AG04450 (cell line): ENCODE measurements around the gene COL8A2. TPM values are rescaled to one million over a fixed set of nuclear protein-coding genes. Genes with fewer than 3 reads are reported as not detected.

ENCODE experiments used
- CTCF ChIA-PET: fragments of 300-600, 350-600 bp; formaldehyde crosslinking; extraction: SDS; loops from one replicate; lab custom pipeline; 2022; ENCODE audit warnings: antibody characterized with exemption, inconsistent platforms; lab: Charles Lee
- POLR2A ChIA-PET: fragments of 350-600 bp; formaldehyde crosslinking; extraction: SDS; loops from one replicate; lab custom pipeline; 2021; ENCODE audit warnings: antibody characterized with exemption, inconsistent platforms; lab: Yijun Ruan, JAX
- DNase-seq: peaks from one replicate; pipeline ENCODE4 v3.0.0-alpha.2; 2011; ENCODE audit warnings: low read depth, low spot score
- H3K27ac ChIP-seq: one replicate; pipeline ENCODE4 v1.5.1; 2012; ENCODE audit warnings: low read depth, low read length, control low read depth
- H3K27me3 ChIP-seq: one replicate; pipeline ENCODE4 v1.6.0; 2012; ENCODE audit warnings: low read length; ENCODE audit not compliant: control insufficient read depth, insufficient read depth
- H3K4me3 ChIP-seq: 2 replicates; pipeline ENCODE4 v1.5.1; 2011; ENCODE audit warnings: mild to moderate bottlenecking, low read depth, low read length, control low read depth
- H3K9me3 ChIP-seq: 2 replicates; pipeline ENCODE4 v1.5.1; 2012; ENCODE audit warnings: low read length; ENCODE audit not compliant: control insufficient read depth, insufficient read depth
- polyA plus RNA-seq: library from polyadenylated mRNA; depleted of rRNA; stranded (reverse); fragments of >200 nt; gene quantifications from 2 replicates; pipeline ENCODE4 v1.2.3, GENCODE V29; 2011
- TF ChIP-seq, protein P1 (sequence below): IDR thresholded peaks from 2 replicates; pipeline ENCODE4 v1.5.1; 2011; ENCODE audit warnings: low read depth, low read length, control low read depth, inconsistent platforms

Gene COL8A2
- polyA plus RNA-seq, 1 experiment = 1.5 TPM

DNA sequence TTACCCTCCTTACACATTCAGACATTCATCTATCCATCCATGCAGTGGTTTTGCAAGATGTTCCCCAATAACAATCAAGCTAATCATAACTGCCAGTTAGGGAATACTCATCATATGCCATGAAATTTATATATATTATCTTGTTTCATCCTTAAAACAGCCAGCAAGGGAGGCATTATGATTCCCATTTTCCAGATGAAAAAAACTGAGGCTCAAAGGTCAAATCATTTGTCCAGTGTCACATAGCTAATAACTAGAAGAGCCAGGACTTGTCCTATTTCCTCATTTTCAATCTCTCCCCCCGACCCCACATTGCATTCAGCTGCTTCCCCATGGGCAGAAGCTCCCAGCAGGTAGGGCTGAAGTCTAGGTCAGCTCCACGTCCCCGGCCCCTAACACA is 7.0 kb upstream of the COL8A2 start:
- H3K27me3 ChIP-seq = no peaks in the 10 kb centered on the region
- TF ChIP-seq, protein P1, sequence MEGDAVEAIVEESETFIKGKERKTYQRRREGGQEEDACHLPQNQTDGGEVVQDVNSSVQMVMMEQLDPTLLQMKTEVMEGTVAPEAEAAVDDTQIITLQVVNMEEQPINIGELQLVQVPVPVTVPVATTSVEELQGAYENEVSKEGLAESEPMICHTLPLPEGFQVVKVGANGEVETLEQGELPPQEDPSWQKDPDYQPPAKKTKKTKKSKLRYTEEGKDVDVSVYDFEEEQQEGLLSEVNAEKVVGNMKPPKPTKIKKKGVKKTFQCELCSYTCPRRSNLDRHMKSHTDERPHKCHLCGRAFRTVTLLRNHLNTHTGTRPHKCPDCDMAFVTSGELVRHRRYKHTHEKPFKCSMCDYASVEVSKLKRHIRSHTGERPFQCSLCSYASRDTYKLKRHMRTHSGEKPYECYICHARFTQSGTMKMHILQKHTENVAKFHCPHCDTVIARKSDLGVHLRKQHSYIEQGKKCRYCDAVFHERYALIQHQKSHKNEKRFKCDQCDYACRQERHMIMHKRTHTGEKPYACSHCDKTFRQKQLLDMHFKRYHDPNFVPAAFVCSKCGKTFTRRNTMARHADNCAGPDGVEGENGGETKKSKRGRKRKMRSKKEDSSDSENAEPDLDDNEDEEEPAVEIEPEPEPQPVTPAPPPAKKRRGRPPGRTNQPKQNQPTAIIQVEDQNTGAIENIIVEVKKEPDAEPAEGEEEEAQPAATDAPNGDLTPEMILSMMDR = no peak
- no peak overlapping the region for H3K4me3 ChIP-seq
- ChIA-PET CTCF (interaction anchor here (0.6 to 6.2 kb wide), 4 partner anchors 18 to 61 kb away, joined by 3 to 145 read pairs (median 18); partner anchors contain the start of gene TRAPPC3), POLR2A (interaction anchor here (0.6 kb wide), 1 partner anchor 14 kb away, joined by 5 read pairs; no protein-coding TSS in a partner anchor)
- no peak for DNase-seq
- no peak overlapping the region for H3K27ac ChIP-seq
- H3K9me3 ChIP-seq = no peaks in the 10 kb centered on the region

GRCh38 chr1:36128905-36129206 is 3.8 kb upstream of the COL8A2 start:
- POLR2A ChIA-PET = interaction anchor here (0.7 to 1.4 kb wide), 2 partner anchors 10 to 12 kb away, joined by 3 read pairs; no protein-coding TSS in a partner anchor

GRCh38 chr1:36128126-36128904 is 3.3 kb upstream of the COL8A2 start:
- H3K27ac ChIP-seq = no peak overlapping the region
- H3K27me3 ChIP-seq = peaks cover 21% of the 10 kb centered on the region
- H3K9me3 ChIP-seq = no peaks in the 10 kb centered on the region; the same call in 1 of the 2 replicates
- TF ChIP-seq, protein P1 = no peak
- CTCF ChIA-PET = no interaction called here
- DNase-seq = no peak
- POLR2A ChIA-PET = interaction anchor here (0.7 to 1.4 kb wide), 4 partner anchors 9 to 54 kb away, joined by 3 to 4 read pairs (median 3); partner anchors contain the start of gene TRAPPC3
- H3K4me3 ChIP-seq = no peak overlapping the region

More at GRCh38 chr1:36128905-36129206, 3.8 kb upstream of the COL8A2 start:
- CTCF ChIA-PET = no interaction called here
- no peaks in the 10 kb centered on the region; the same call in 1 of the 2 replicates for H3K9me3 ChIP-seq
- H3K27me3 ChIP-seq = peaks cover 17% of the 10 kb centered on the region
- TF ChIP-seq, protein P1 = no peak
- H3K4me3 ChIP-seq = no peak overlapping the region
- no peak overlapping the region for H3K27ac ChIP-seq
- no peak for DNase-seq

DNA sequence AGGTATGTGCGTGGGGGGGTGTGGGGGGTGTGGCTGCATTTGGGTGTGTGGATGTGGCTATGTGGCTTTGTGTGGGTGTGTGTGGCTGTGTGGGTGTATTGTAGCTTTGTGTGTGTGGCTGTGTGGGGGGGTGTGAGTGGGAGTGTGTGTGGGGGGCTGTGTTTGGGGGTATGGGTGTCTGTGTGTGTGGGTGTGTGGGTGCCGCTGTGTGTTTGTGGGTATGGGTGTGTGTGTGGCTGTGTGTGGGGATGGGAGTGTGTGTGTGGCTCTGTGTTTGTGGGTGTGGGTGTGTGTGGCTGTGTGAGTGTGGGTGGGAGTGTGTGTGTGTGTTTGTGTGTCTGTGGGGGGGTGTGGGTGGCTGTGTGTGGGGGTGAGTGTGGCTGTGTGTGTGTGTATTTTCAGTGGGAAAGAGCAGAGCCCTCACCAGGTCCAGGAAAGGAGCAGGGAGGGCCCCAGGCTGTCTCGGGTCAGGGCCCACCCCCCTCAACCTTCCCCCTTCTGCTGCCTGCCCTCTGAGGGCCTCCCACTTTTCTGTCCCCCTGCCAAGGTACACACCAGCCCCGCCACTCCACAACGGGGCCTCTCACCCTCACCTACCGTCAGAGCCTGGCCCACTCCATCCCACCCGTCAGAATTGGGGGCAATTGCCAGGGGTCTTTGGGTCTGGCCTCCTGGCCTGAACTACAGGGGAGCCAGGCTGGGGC is 1.9 kb upstream of the COL8A2 start:
- DNase-seq = no peak
- H3K27ac ChIP-seq = no peak overlapping the region
- ChIA-PET POLR2A (no interaction called here), CTCF (no interaction called here)
- H3K4me3 ChIP-seq = no peak overlapping the region
- H3K9me3 ChIP-seq = no peaks in the 10 kb centered on the region; the same call in 1 of the 2 replicates
- peaks cover 23% of the 10 kb centered on the region for H3K27me3 ChIP-seq
- TF ChIP-seq, protein P1 = no peak
